A549 (cell line): ENCODE measurements around the gene IL22RA2.
"Not testable (repeated sequence)": the region's sequence is repeated elsewhere in the genome, so short reads cannot be mapped to it uniquely, and the experiment has no call there.

Experiments
- CEBPB ChIP-seq, 2 experiments: fragments of >200 bp in 1 of 2; sonication (Bioruptor Twin) in 1 of 2; formaldehyde crosslinking in 1 of 2; IDR thresholded peaks; 2 replicates each; pipeline ENCODE4 v1.6.1; 2012 to 2016
- CHD2 ChIP-seq: fragments of 150-350 bp; IDR thresholded peaks from 2 replicates; pipeline ENCODE4 v1.6.1; 2014; ENCODE audit warnings: low read length; ENCODE audit not compliant: partially characterized antibody
- CTCF ChIP-seq: fragments of >200 bp; sonication (Bioruptor Twin); formaldehyde crosslinking; IDR thresholded peaks from 3 replicates; pipeline ENCODE4 v1.5.1; 2016
- EP300 ChIP-seq, 2 experiments: fragments of >200 bp; sonication (Bioruptor Twin); formaldehyde crosslinking; IDR thresholded peaks; 2 replicates in 1 of 2; 3 replicates in 1 of 2; pipeline ENCODE4 v1.6.1; 2016 to 2017
- ESRRA ChIP-seq: fragments of 150-350 bp; IDR thresholded peaks from 2 replicates; pipeline ENCODE4 v1.6.1; 2014; ENCODE audit warnings: mild to moderate bottlenecking, low read length, borderline replicate concordance
- NPAS2 ChIP-seq: fragments of 250-450 bp; sonication (Bioruptor Pico); IDR thresholded peaks from 2 replicates; pipeline ENCODE4 v1.8.0; 2022; ENCODE audit warnings: mild to moderate bottlenecking, moderate library complexity, borderline replicate concordance
- POLR2A ChIP-seq: IDR thresholded peaks from 2 replicates; pipeline ENCODE4 v1.6.1; 2012; ENCODE audit warnings: mild to moderate bottlenecking, low read length
- POLR2AphosphoS2 ChIP-seq: conservative IDR thresholded peaks from 2 replicates; pipeline ENCODE4 v1.6.1; 2012; ENCODE audit warnings: low read length, improper control_type of control experiment, inconsistent platforms
- RARB ChIP-seq: fragments of 250-450 bp; sonication (Bioruptor Pico); IDR thresholded peaks from 2 replicates; pipeline ENCODE4 v1.8.0; 2021; ENCODE audit warnings: mild to moderate bottlenecking, moderate library complexity
- TP53 ChIP-seq: fragments of 250-450 bp; sonication (Bioruptor Pico); IDR thresholded peaks from 2 replicates; pipeline ENCODE4 v1.5.0; 2021; ENCODE audit warnings: mild to moderate bottlenecking, moderate library complexity
- ZFP36 ChIP-seq: fragments of 450-650 bp; IDR thresholded peaks from 2 replicates; pipeline ENCODE4 v1.6.1; 2014; ENCODE audit warnings: borderline replicate concordance; ENCODE audit not compliant: partially characterized antibody
- TF ChIP-seq, protein P1 (sequence below): IDR thresholded peaks from 2 replicates; pipeline ENCODE4 v1.6.1; 2012

GRCh38 chr6:137215630-137216029, 42.2 kb upstream of the IL22RA2 start:
- not testable (repeated sequence) for TF ChIP-seq ESRRA; CTCF; TP53 (CRISPR knock-in tag); POLR2A; CEBPB (IDR thresholded peaks at IDR 0.05); EP300 (IDR thresholded peaks at IDR 0.05); RARB (CRISPR knock-in tag); CHD2; ZFP36; POLR2AphosphoS2; NPAS2 (CRISPR knock-in tag)
- TF ChIP-seq, protein P1, sequence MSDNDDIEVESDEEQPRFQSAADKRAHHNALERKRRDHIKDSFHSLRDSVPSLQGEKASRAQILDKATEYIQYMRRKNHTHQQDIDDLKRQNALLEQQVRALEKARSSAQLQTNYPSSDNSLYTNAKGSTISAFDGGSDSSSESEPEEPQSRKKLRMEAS = not testable (repeated sequence)
